ENCODE measurements around the gene STS. TPM values are rescaled to one million over a fixed set of nuclear protein-coding genes. Genes with fewer than 3 reads are reported as not detected.

STS gene
- total RNA-seq, 3 donors from 2014 or later (not counting 1 experiment from before 2014, with no cell fraction given): 2.4 to 4.6 (median 2.8) TPM

DNA sequence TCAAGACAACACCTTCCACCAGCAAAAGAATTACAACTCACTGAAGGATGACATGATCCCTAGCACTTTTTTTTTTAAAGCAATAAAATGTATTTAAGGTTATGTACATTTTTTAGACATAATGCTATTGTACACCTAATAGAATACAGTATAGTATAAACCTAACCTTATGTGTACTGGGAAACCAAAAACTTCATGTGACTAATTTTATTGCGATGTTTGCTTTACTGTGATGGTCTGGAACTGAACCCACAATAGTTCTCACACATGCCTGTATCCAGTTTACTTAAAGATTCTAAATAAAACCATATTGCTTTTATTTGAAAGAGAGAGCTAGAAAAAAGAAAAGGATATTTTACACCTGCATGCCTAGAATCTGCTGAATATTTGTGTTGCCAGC lies 4.4 kb upstream of the STS start:
- no peaks in the 10 kb centered on the region for H3K9me3 ChIP-seq (ENCODE audit: control insufficient read depth, insufficient read depth, low read length)
- H3K27ac ChIP-seq (ENCODE audit: low read length): no peak overlapping the region
- intact Hi-C loops (cut with micrococcal nuclease): loop anchor here (10.0 kb wide), 1 partner anchor 782 kb away; the partner anchor contains the start of gene PNPLA4
- peaks cover 6% of the 10 kb centered on the region for H3K4me1 ChIP-seq (ENCODE audit: control insufficient read depth, insufficient read depth, low read length)
- no peaks in the 10 kb centered on the region for H3K27me3 ChIP-seq (ENCODE audit: control insufficient read depth, insufficient read depth, low read length)
- no peaks in the 10 kb centered on the region for H3K36me3 ChIP-seq (ENCODE audit: control insufficient read depth, insufficient read depth, low read length)
- DNase-seq (no peak), ATAC-seq (no peak)
- Mint-ChIP-seq H3K27me3 (ENCODE audit: low read depth in 2 of 2) (no peaks in the 10 kb centered on the region), H3K4me3 (no peak overlapping the region), H3K9me3 (no peaks in the 10 kb centered on the region), H3K4me1 (peaks cover 12 to 17% of the 10 kb centered on the region in 2 donors), H3K27ac (no peak overlapping the region), H3K36me3 (no peaks in the 10 kb centered on the region)
- TF ChIP-seq, protein P1, sequence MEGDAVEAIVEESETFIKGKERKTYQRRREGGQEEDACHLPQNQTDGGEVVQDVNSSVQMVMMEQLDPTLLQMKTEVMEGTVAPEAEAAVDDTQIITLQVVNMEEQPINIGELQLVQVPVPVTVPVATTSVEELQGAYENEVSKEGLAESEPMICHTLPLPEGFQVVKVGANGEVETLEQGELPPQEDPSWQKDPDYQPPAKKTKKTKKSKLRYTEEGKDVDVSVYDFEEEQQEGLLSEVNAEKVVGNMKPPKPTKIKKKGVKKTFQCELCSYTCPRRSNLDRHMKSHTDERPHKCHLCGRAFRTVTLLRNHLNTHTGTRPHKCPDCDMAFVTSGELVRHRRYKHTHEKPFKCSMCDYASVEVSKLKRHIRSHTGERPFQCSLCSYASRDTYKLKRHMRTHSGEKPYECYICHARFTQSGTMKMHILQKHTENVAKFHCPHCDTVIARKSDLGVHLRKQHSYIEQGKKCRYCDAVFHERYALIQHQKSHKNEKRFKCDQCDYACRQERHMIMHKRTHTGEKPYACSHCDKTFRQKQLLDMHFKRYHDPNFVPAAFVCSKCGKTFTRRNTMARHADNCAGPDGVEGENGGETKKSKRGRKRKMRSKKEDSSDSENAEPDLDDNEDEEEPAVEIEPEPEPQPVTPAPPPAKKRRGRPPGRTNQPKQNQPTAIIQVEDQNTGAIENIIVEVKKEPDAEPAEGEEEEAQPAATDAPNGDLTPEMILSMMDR (IDR thresholded peaks at IDR 0.05): no peak
- WGBS (ENCODE audit: insufficient coverage): 83% methylated on average over 1 of the region's 1 CpG
- no peak overlapping the region for H3K4me3 ChIP-seq (ENCODE audit: low read length)

DNA sequence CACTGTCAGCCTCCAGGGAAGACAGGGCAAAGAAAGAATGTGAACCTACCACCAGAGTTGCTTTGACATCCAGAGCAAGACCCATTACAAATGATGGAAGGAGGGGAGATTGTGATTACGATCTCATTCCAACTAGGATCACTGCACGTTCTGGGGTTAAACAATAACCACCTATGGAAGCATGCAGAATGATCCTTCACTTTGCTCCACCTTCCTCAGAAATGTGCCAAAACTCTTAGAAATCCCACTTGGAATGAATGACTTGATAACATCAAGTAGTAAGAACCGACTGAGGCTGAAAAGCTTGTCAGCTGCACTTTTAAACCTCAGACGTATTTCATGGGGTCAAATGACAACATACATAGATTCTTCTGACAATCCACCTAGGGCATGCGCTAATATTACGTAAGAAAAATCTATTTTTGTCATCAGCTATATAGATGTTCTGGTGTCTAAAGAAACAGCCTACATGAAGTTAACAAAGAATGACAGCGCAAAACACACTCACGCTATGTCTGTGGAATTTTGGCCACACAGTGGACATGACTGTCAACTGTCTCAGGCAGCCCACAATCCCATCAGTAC lies 3.5 kb upstream of the STS start:
- no peak overlapping the region for H3K27ac Mint-ChIP-seq
- H3K27me3 Mint-ChIP-seq (ENCODE audit: low read depth in 2 of 2): no peaks in the 10 kb centered on the region
- no peak for DNase-seq
- intact Hi-C loops (cut with micrococcal nuclease): loop anchor here (10.0 kb wide), 1 partner anchor 781 kb away; the partner anchor contains the start of gene PNPLA4
- peaks cover 8 to 26% of the 10 kb centered on the region in 2 donors for H3K4me1 Mint-ChIP-seq
- no peaks in the 10 kb centered on the region for H3K9me3 Mint-ChIP-seq
- Histone ChIP-seq H3K27me3 (ENCODE audit: control insufficient read depth, insufficient read depth, low read length) (no peaks in the 10 kb centered on the region), H3K27ac (ENCODE audit: low read length) (no peak overlapping the region), H3K9me3 (ENCODE audit: control insufficient read depth, insufficient read depth, low read length) (no peaks in the 10 kb centered on the region), H3K36me3 (ENCODE audit: control insufficient read depth, insufficient read depth, low read length) (no peaks in the 10 kb centered on the region), H3K4me3 (ENCODE audit: low read length) (no peak overlapping the region), H3K4me1 (ENCODE audit: control insufficient read depth, insufficient read depth, low read length) (peaks cover 9% of the 10 kb centered on the region)
- no peaks in the 10 kb centered on the region for H3K36me3 Mint-ChIP-seq
- TF ChIP-seq, protein P1 (IDR thresholded peaks at IDR 0.05): no peak
- ATAC-seq: no peak
- WGBS (ENCODE audit: insufficient coverage): 92% methylated on average over 6 of the region's 8 CpGs
- no peak overlapping the region for H3K4me3 Mint-ChIP-seq

DNA sequence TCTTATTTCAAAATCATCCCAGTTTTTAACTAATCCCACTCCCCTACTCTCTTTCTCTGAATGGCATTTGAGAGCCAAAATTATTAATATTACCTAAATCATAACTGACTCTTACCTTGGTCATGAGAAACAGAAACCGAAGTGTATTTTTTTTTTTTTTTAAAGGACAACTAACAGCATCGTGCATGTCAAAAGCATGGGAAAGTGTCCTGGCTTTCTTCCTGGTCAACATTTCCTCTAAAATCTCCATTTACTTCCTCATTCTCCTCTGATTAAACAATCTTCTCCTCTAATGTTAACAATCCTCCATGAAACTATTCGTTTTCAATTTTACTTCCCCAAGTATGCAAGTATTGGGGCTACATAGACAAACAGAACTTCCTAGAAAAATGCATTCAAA lies 2.1 kb upstream of the STS start:
- H3K9me3 ChIP-seq (ENCODE audit: control insufficient read depth, insufficient read depth, low read length): no peaks in the 10 kb centered on the region
- no peaks in the 10 kb centered on the region for H3K27me3 ChIP-seq (ENCODE audit: control insufficient read depth, insufficient read depth, low read length)
- Mint-ChIP-seq H3K4me3 (peak overlapping the region; percentile 85), H3K27me3 (ENCODE audit: low read depth in 2 of 2) (no peaks in the 10 kb centered on the region), H3K36me3 (no peaks in the 10 kb centered on the region), H3K9me3 (no peaks in the 10 kb centered on the region), H3K27ac (peak overlapping the region; percentile 75 to 92), H3K4me1 (peaks cover 7 to 21% of the 10 kb centered on the region in 2 donors)
- no peak for DNase-seq
- TF ChIP-seq, protein P1 (IDR thresholded peaks at IDR 0.05): no peak
- no peak overlapping the region for H3K27ac ChIP-seq (ENCODE audit: low read length)
- H3K4me1 ChIP-seq (ENCODE audit: control insufficient read depth, insufficient read depth, low read length): peaks cover 9% of the 10 kb centered on the region
- WGBS (ENCODE audit: insufficient coverage): 62% methylated on average over 3 of the region's 3 CpGs
- no peak for ATAC-seq
- H3K4me3 ChIP-seq (ENCODE audit: low read length): no peak overlapping the region
- intact Hi-C loops (cut with micrococcal nuclease): loop anchor here (10.0 kb wide), 1 partner anchor 779 kb away; the partner anchor contains the start of gene PNPLA4
- no peaks in the 10 kb centered on the region for H3K36me3 ChIP-seq (ENCODE audit: control insufficient read depth, insufficient read depth, low read length)

Measured in natural killer cell (primary cell).